Gastroesophageal sphincter (tissue), 4 donors: Measurements from ENCODE around the gene JUN. TPM values are rescaled to one million over a fixed set of nuclear protein-coding genes. Genes with fewer than 3 reads are reported as not detected.

ENCODE experiments used
- ATAC-seq: fragments of 150-250 bp; one replicate; pipeline ENCODE4 v1.9.1; 2016; ENCODE audit warnings: mild to moderate bottlenecking, moderate library complexity
- H3K27ac ChIP-seq, 4 donors: fragments of 200-600 bp; sonication (generic) in 3 of 4; 1 replicate in 3 of 4; 2 replicates in 1 of 4; pipeline ENCODE4 v1.5.1; 2016 to 2019
- H3K27me3 ChIP-seq: fragments of 200-600 bp; sonication (generic); one replicate; pipeline ENCODE4 v1.5.1; 2019
- H3K36me3 ChIP-seq, 2 donors: fragments of 200-600 bp; sonication (generic); one replicate each; pipeline ENCODE4 v1.5.1; 2019; ENCODE audit warnings: control low read depth in 1 of 2
- H3K4me1 ChIP-seq, 3 donors: fragments of 200-600 bp; sonication (generic); 1 replicate in 2 of 3; 2 replicates in 1 of 3; pipeline ENCODE4 v1.5.1; 2016 to 2019; ENCODE audit warnings: control low read depth in 2 of 3
- H3K4me3 ChIP-seq, 2 donors: fragments of 200-600 bp; sonication (generic); one replicate each; pipeline ENCODE4 v1.5.1; 2019; ENCODE audit warnings: mild to moderate bottlenecking in 1 of 2, moderate library complexity in 1 of 2
- H3K9me3 ChIP-seq, 3 donors: fragments of 200-600 bp; sonication (generic); one replicate each; pipeline ENCODE4 v1.5.1; 2017 to 2019; ENCODE audit warnings: control low read depth in 2 of 3
- EP300 ChIP-seq: sonication (generic); formaldehyde crosslinking; IDR thresholded peaks from one replicate; pipeline ENCODE4 v1.6.1; 2017; ENCODE audit warnings: antibody characterized with exemption, mild to moderate bottlenecking
- POLR2A ChIP-seq, 2 donors: fragments of 450-650 bp; IDR thresholded peaks; one replicate each; pipeline ENCODE4 v1.6.1; 2017; ENCODE audit warnings: antibody characterized with exemption in 2 of 2, mild to moderate bottlenecking in 2 of 2, moderate library complexity in 1 of 2
- POLR2AphosphoS5 ChIP-seq: sonication (generic); formaldehyde crosslinking; IDR thresholded peaks from one replicate; pipeline ENCODE4 v1.6.1; 2017; ENCODE audit warnings: antibody characterized with exemption
- WGBS, 2 donors: methylation state at CpG; one replicate each; pipeline ENCODE4 v1.1.5; 2018; ENCODE audit warnings: low coverage in 1 of 2; 5-methylcytosine and 5-hydroxymethylcytosine counted together
- total RNA-seq, 4 donors: library from RNA; depleted of rRNA; stranded (reverse); fragments of >200 nt; gene quantifications; one replicate each; pipeline ENCODE4 v1.1.0, GENCODE V29; 2016
- TF ChIP-seq, protein P1 (sequence below), 4 experiments: fragments of 200-600 bp in 2 of 4; fragments of 450-650 bp in 2 of 4; sonication (generic) in 1 of 4; IDR thresholded peaks; one replicate each; pipeline ENCODE4 v1.5.1; 2017 to 2019; ENCODE audit warnings: antibody characterized with exemption in 4 of 4, mild to moderate bottlenecking in 2 of 4, moderate library complexity in 2 of 4

The JUN gene
- total RNA-seq, 4 donors from 2014 or later = 102 to 145 (median 105) TPM

DNA sequence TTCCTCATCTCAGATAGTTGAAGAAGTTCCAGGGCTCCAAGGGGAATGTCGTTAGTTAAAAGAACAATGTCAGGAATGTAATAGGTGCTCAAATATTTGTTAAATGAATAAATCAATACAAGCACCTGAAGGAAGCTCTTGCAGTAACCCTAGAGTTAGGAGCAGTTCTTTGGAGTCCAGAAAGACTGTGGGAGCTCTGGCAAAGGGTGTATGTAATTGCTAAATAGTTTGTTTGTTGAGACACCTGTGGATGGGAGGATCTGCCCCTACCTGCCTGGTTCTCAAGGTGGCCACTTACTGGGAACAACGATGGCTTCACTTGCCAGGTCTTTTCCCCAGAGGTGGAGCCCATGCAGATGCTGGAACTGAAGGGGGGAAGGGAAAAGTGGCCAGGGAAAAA is 27.5 kb upstream of the JUN start:
- TF ChIP-seq POLR2AphosphoS5 = no peak
- no peak for TF ChIP-seq POLR2A (IDR thresholded peaks at IDR 0.05)
- TF ChIP-seq, protein P1, sequence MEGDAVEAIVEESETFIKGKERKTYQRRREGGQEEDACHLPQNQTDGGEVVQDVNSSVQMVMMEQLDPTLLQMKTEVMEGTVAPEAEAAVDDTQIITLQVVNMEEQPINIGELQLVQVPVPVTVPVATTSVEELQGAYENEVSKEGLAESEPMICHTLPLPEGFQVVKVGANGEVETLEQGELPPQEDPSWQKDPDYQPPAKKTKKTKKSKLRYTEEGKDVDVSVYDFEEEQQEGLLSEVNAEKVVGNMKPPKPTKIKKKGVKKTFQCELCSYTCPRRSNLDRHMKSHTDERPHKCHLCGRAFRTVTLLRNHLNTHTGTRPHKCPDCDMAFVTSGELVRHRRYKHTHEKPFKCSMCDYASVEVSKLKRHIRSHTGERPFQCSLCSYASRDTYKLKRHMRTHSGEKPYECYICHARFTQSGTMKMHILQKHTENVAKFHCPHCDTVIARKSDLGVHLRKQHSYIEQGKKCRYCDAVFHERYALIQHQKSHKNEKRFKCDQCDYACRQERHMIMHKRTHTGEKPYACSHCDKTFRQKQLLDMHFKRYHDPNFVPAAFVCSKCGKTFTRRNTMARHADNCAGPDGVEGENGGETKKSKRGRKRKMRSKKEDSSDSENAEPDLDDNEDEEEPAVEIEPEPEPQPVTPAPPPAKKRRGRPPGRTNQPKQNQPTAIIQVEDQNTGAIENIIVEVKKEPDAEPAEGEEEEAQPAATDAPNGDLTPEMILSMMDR (IDR thresholded peaks at IDR 0.05) = no peak
- no peak for TF ChIP-seq EP300
- H3K4me1 ChIP-seq = peaks cover 0 to 25% (median 14%) of the 10 kb centered on the region in 3 donors
- H3K27me3 ChIP-seq = no peaks in the 10 kb centered on the region
- no peaks in the 10 kb centered on the region for H3K9me3 ChIP-seq
- no peak for ATAC-seq
- WGBS, 2 donors = 50 to 68% methylated on average over 1 to 2 of the region's 2 CpGs
- no peaks in the 10 kb centered on the region for H3K36me3 ChIP-seq
- H3K27ac ChIP-seq = peak overlapping the region in 1 of 4 donors; percentile 10
- H3K4me3 ChIP-seq = no peak overlapping the region

DNA sequence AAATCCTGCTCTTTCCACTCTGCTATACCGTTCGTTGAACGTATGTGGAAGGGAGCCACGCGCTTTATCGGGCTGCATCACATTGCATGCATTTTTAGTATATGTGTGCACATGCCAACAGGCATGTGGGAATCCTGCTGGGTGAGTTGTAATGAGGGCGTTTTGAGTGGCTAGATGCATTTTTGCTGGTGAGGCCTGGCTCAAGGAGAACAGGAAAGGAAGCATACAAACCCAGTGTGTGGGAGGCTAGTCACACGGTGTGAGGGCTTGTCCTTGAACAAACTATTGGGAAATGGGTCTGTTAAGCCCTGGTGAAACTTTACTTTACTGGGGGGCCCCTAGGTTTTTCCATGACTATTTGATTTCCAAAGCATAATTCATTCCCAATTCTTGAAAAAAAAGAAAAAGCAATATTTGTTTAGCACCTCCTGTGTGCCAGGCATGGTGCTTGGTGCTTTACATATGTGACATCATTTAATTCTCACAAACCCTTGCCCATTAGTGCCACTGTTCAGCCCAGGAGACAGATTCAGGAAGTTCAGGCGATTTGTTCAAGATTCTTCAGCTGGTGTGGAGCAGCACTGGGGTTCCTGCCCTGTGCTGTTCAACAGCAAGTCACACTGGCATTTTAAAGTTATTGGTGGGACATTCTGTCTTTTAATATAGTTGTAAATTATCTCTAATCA is 25.6 kb upstream of the JUN start:
- no peak for ATAC-seq
- Histone ChIP-seq H3K9me3 (no peaks in the 10 kb centered on the region), H3K36me3 (no peaks in the 10 kb centered on the region), H3K4me1 (peaks cover 0 to 11% (median 8%) of the 10 kb centered on the region in 3 donors), H3K4me3 (no peak overlapping the region), H3K27ac (no peak overlapping the region), H3K27me3 (no peaks in the 10 kb centered on the region)
- no peak for TF ChIP-seq POLR2A (IDR thresholded peaks at IDR 0.05)
- TF ChIP-seq POLR2AphosphoS5 = no peak
- no peak for TF ChIP-seq EP300
- TF ChIP-seq, protein P1 (IDR thresholded peaks at IDR 0.05) = no peak
- WGBS, 2 donors = 57 to 76% methylated on average over 3 to 6 of the region's 9 CpGs

DNA sequence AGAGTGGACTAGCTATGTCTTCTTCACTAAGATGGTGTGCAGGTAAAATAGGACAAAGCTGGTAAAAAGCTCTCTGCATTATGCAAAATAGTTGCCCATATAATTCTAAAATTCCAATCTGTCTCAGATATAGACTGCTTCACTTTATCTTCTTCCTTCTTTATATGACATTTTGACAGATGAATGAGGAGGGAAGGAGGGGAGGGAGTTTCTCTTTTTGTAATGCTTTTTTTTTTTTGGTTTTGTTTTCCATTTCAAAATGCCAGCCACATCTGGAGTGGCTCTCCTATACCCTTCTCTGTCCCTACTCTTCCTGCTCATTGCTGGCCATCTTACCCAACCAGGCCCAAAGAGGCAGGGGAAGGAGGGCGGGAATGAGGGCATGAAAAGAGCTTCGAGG is 24.2 kb upstream of the JUN start:
- no peak for TF ChIP-seq POLR2AphosphoS5
- no peak for TF ChIP-seq EP300
- no peak for TF ChIP-seq POLR2A (IDR thresholded peaks at IDR 0.05)
- TF ChIP-seq, protein P1 (IDR thresholded peaks at IDR 0.05) = no peak
- ATAC-seq = no peak
- no peaks in the 10 kb centered on the region for H3K27me3 ChIP-seq
- H3K9me3 ChIP-seq = no peaks in the 10 kb centered on the region
- no peak overlapping the region for H3K27ac ChIP-seq
- no peaks in the 10 kb centered on the region for H3K36me3 ChIP-seq
- H3K4me3 ChIP-seq = no peak overlapping the region
- H3K4me1 ChIP-seq = no peaks in the 10 kb centered on the region
- WGBS, 2 donors = 31% methylated on average over 2 of the region's 2 CpGs; no CpG with 5 or more reads in 1 of the 2 donors

DNA sequence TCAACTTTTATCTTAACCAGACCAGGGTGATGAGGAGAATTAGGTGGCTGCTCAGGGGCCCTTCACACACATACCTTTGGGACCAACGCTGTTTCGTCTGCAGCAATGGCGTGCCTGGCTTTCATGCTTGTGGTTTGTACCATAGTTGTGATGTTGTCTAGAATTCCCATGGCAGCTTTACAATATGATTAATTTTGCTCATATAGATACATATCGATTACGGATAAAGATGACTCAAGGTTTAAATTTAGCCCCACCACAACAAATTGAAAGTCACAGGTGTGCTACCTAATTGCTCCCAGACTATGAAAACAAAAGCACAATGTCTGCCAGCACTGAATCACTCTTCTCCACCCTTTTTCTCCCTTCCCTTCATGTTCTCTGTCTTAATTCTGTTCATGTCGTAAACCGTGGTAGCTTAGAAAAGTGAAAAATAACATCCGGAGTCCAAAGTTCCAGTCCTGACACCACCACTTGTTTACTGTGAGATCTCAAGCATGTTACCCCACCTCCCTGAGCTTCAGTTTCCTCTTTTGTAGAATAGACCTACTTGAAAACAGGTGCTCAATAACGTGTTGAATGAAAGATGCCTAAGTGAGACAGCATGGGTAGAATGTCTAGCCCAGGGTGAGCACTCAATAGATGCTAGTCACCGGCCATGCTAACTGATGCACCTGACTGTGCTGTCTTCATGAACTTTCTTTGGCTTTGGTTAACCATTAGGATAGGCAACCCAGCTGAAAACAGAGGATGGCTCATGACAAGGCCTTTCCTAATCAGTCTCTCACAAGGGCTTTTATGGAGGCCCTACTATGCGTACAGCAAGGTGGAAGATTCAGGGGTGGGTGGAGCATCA is 22.1 kb upstream of the JUN start:
- no peak overlapping the region for H3K4me3 ChIP-seq
- ATAC-seq = no peak
- 89 to 95% methylated on average over 9 to 11 of the region's 11 CpGs for WGBS, 2 donors
- no peaks in the 10 kb centered on the region for H3K27me3 ChIP-seq
- no peak for TF ChIP-seq EP300
- TF ChIP-seq POLR2A (IDR thresholded peaks at IDR 0.05) = no peak
- TF ChIP-seq, protein P1 (IDR thresholded peaks at IDR 0.05) = no peak
- TF ChIP-seq POLR2AphosphoS5 = no peak
- no peaks in the 10 kb centered on the region for H3K9me3 ChIP-seq
- H3K27ac ChIP-seq = no peak overlapping the region
- H3K36me3 ChIP-seq = no peaks in the 10 kb centered on the region
- no peaks in the 10 kb centered on the region for H3K4me1 ChIP-seq
